Small intestine (tissue), 7 donors: Measurements from ENCODE around the gene MXD3. TPM values are rescaled to one million over a fixed set of nuclear protein-coding genes. Genes with fewer than 3 reads are reported as not detected.

Experiments used
- DNase-seq, 2 donors: peaks; one replicate each; pipeline versions ENCODE4 v3.0.0 to v3.0.0-alpha.2; 2013
- FAIRE-seq: peaks from 2 replicates; lab custom pipeline; 2012; peaks lifted over from hg19 to GRCh38; lab: Jason Lieb, UNC
- H3K27ac ChIP-seq, 3 donors: one replicate each; pipeline ENCODE4 v1.5.1; 2013; ENCODE audit warnings: low read length in 2 of 3, mild to moderate bottlenecking in 2 of 3, control low read depth in 1 of 3, inconsistent platforms in 1 of 3, low read depth in 1 of 3, moderate library complexity in 1 of 3
- H3K27me3 ChIP-seq, 3 donors: one replicate each; pipeline ENCODE4 v1.6.1; 2013; ENCODE audit warnings: low read length in 3 of 3, inconsistent platforms in 1 of 3; ENCODE audit not compliant: control insufficient read depth in 3 of 3, insufficient read depth in 3 of 3
- H3K36me3 ChIP-seq, 3 donors: one replicate each; pipeline ENCODE4 v1.6.1; 2013; ENCODE audit warnings: low read length in 3 of 3, inconsistent platforms in 1 of 3, low read depth in 1 of 3, mild to moderate bottlenecking in 1 of 3, moderate library complexity in 1 of 3; ENCODE audit not compliant: control insufficient read depth in 3 of 3, insufficient read depth in 2 of 3
- H3K4me1 ChIP-seq, 3 donors: one replicate each; pipeline ENCODE4 v1.6.1; 2013; ENCODE audit warnings: low read length in 2 of 3, inconsistent platforms in 1 of 3, low read depth in 1 of 3, mild to moderate bottlenecking in 1 of 3, moderate library complexity in 1 of 3; ENCODE audit not compliant: control insufficient read depth in 3 of 3, insufficient read depth in 2 of 3
- H3K4me3 ChIP-seq, 3 donors: one replicate each; pipeline ENCODE4 v1.5.1; 2013; ENCODE audit warnings: low read length in 3 of 3, control low read depth in 1 of 3, inconsistent platforms in 1 of 3, low read depth in 1 of 3, mild to moderate bottlenecking in 1 of 3, moderate library complexity in 1 of 3
- H3K9me3 ChIP-seq, 2 donors: one replicate each; pipeline ENCODE4 v1.6.1; 2013; ENCODE audit warnings: low read depth in 1 of 2, low read length in 1 of 2; ENCODE audit not compliant: control insufficient read depth in 2 of 2, insufficient read depth in 1 of 2
- WGBS, 3 donors: extraction: QIAGEN DNeasy Blood & Tissue Kit; methylation state at CpG; one replicate each; pipeline ENCODE4 v1.1.7; 2013; 5-methylcytosine and 5-hydroxymethylcytosine counted together
- polyA plus RNA-seq, 4 donors: library from polyadenylated mRNA; stranded (reverse) in 3 of 4; unstranded in 1 of 4; fragments of 200-250 nt in 3 of 4; fragments of 120-200 nt in 1 of 4; gene quantifications; one replicate each; pipeline versions ENCODE4 v1.2.1 to v1.2.3, GENCODE V29; 2013
- donor health status: healthy with polysubstance abuse.
- donor health status: control.
- donor health status: control.
- donor health status: Bipolar disorder and iron deficiency.
- donor health status: healthy.

MXD3 gene
- polyA plus RNA-seq, 4 donors: 11.9 to 22.9 (median 14.4) TPM

DNA sequence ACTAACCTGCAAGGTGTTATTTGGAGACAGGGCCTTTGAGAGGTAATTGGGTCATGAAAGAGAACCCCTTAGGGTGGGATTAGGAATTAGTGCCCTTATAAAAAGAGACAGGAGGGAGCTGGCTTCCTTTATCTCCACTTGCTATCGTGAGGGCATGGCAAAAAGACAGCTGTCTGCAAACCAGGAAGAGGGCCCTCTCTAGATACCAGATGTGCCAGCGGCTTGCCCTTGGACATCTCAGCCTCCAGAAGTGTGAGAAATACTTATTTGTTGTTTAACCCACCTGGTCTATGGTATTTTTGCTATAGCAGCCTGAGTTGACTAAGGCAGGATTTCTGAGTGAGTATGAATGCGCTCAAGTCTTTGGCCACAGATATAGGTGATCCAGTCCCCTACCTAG lies 45.0 kb upstream of the MXD3 start:
- H3K4me3 ChIP-seq: no peak overlapping the region
- peaks cover 0 to under 1% (median 0%) of the 10 kb centered on the region in 3 donors for H3K4me1 ChIP-seq
- DNase-seq (no peak), FAIRE-seq (no peak)
- WGBS, 3 donors: 44 to 58% (median 51%) methylated on average over 3 of the region's 3 CpGs
- H3K36me3 ChIP-seq: peaks cover 0 to 2% (median 0%) of the 10 kb centered on the region in 3 donors
- peaks cover 0 to 8% (median 0%) of the 10 kb centered on the region in 3 donors for H3K27me3 ChIP-seq
- H3K9me3 ChIP-seq: peaks cover 0 to 8% of the 10 kb centered on the region in 2 donors
- H3K27ac ChIP-seq: no peak overlapping the region

DNA sequence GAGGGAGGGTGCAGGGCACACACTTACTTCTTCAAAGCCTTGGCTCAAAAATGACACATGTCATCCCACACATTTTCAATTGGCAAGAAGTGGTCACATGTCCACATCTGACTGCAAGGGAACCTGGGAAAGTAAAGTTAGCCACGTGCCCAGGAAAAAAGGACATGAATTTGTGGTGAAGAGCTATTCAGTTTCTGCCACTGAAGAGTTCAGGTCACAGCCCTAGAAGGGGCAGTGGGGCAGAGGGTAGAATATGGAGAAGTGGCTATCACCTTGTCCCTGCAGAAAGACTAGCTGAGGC lies 44.1 kb upstream of the MXD3 start:
- Histone ChIP-seq H3K4me1 (no peaks in the 10 kb centered on the region), H3K27me3 (peaks cover 0 to 8% (median 0%) of the 10 kb centered on the region in 3 donors), H3K4me3 (no peak overlapping the region), H3K9me3 (peaks cover 0 to 8% of the 10 kb centered on the region in 2 donors), H3K27ac (no peak overlapping the region), H3K36me3 (peaks cover 0 to 2% (median 0%) of the 10 kb centered on the region in 3 donors)
- FAIRE-seq (no peak), DNase-seq (no peak)
- WGBS, 3 donors: 17 to 26% (median 24%) methylated on average over 1 of the region's 1 CpG

GRCh38 chr5:177355162-177355867 lies 43.6 kb upstream of the MXD3 start:
- no peak overlapping the region for H3K4me3 ChIP-seq
- FAIRE-seq (no peak), DNase-seq (no peak)
- peaks cover 0 to 8% (median 0%) of the 10 kb centered on the region in 3 donors for H3K27me3 ChIP-seq
- H3K9me3 ChIP-seq: peaks cover 0 to 8% of the 10 kb centered on the region in 2 donors
- 74 to 95% (median 89%) methylated on average over 1 of the region's 1 CpG for WGBS, 3 donors
- peaks cover under 1 to 5% (median 2%) of the 10 kb centered on the region in 3 donors for H3K4me1 ChIP-seq
- H3K27ac ChIP-seq: no peak overlapping the region
- H3K36me3 ChIP-seq: peaks cover 0 to 3% (median 0%) of the 10 kb centered on the region in 3 donors

DNA sequence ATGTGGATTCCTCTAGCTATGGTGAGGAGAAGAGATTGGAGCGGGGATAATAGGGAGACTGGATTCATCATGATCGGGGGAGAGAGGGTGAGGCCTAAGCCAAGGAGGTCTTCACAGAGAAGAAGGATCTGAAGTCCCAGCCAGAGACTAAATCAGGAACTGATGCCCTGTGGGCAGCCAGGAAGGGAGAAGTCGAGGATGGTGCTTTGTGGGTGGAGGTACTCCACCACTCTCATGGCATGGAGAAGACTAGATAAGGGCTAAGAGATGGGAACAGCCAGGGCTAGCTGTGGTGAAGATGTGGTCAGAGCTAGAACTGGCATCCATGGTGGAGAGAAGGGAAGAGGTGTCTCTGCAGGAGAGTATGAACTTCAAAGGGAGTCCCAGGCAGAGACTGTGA lies 43.0 kb upstream of the MXD3 start:
- no peak overlapping the region for H3K4me3 ChIP-seq
- H3K9me3 ChIP-seq: peaks cover 0 to 8% of the 10 kb centered on the region in 2 donors
- WGBS, 3 donors: 68 to 78% (median 74%) methylated on average over 3 of the region's 3 CpGs
- peaks cover 0 to 8% (median 0%) of the 10 kb centered on the region in 3 donors for H3K27me3 ChIP-seq
- no peak for FAIRE-seq
- peaks cover 7 to 9% (median 8%) of the 10 kb centered on the region in 3 donors for H3K4me1 ChIP-seq
- H3K36me3 ChIP-seq: peaks cover 0 to 9% (median 0%) of the 10 kb centered on the region in 3 donors
- H3K27ac ChIP-seq: no peak overlapping the region
- no peak for DNase-seq

DNA sequence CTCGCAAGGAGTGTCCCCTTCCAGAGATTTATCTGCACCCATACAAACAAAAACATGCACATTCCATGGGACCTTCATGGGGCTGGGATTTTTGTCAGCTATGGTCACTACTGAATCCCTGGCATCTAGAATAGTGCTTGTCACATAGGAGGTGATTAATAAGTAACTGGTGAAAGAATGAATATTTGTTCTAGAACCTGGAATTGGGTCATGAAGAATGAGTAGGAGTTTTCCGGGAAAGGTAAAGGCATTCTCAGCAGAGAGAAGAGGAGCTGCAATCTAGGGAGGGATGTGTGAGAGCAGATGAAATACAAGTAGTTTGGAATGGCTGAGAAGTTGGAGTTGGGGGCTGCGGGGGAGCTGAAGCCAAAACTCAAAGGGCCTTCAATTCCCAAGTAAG lies 42.6 kb upstream of the MXD3 start:
- no peak for FAIRE-seq

DNA sequence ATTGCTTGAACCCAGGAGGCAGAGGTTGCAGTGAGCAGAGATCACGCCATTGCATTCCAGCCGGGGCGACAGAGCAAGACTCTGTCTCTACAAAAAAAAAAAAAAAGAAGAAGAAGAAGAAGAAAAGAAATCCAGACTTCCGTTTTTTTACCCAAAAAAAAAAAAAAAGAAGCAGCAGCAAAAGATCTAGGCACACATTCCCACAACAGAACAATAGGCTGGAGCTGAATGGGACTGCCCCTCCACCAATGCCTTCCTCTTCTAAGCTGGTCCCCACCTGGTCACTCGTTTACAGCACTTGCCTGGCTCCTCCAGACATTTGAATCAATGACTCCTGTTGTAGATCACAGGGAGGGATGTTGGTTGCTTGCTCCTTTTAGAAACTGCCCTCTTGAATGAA lies 41.4 kb upstream of the MXD3 start:
- 75 to 84% (median 77%) methylated on average over 5 of the region's 5 CpGs for WGBS, 3 donors
- Histone ChIP-seq H3K36me3 (peaks cover 0 to 13% (median 0%) of the 10 kb centered on the region in 3 donors), H3K4me1 (peaks cover 9 to 12% (median 9%) of the 10 kb centered on the region in 3 donors), H3K4me3 (no peak overlapping the region), H3K9me3 (peaks cover 0 to 8% of the 10 kb centered on the region in 2 donors), H3K27ac (no peak overlapping the region), H3K27me3 (peaks cover 0 to 8% (median 0%) of the 10 kb centered on the region in 3 donors)
- FAIRE-seq: no peak
- DNase-seq: no peak

More for the DNA sequence above, 42.6 kb upstream of the MXD3 start:
- Histone ChIP-seq H3K4me3 (no peak overlapping the region), H3K27ac (no peak overlapping the region), H3K27me3 (peaks cover 0 to 8% (median 0%) of the 10 kb centered on the region in 3 donors), H3K9me3 (peaks cover 0 to 8% of the 10 kb centered on the region in 2 donors), H3K4me1 (peaks cover 9% of the 10 kb centered on the region in 3 donors), H3K36me3 (peaks cover 0 to 10% (median 0%) of the 10 kb centered on the region in 3 donors)
- 86 to 87% (median 87%) methylated on average over 3 of the region's 3 CpGs for WGBS, 3 donors
- no peak for DNase-seq

DNA sequence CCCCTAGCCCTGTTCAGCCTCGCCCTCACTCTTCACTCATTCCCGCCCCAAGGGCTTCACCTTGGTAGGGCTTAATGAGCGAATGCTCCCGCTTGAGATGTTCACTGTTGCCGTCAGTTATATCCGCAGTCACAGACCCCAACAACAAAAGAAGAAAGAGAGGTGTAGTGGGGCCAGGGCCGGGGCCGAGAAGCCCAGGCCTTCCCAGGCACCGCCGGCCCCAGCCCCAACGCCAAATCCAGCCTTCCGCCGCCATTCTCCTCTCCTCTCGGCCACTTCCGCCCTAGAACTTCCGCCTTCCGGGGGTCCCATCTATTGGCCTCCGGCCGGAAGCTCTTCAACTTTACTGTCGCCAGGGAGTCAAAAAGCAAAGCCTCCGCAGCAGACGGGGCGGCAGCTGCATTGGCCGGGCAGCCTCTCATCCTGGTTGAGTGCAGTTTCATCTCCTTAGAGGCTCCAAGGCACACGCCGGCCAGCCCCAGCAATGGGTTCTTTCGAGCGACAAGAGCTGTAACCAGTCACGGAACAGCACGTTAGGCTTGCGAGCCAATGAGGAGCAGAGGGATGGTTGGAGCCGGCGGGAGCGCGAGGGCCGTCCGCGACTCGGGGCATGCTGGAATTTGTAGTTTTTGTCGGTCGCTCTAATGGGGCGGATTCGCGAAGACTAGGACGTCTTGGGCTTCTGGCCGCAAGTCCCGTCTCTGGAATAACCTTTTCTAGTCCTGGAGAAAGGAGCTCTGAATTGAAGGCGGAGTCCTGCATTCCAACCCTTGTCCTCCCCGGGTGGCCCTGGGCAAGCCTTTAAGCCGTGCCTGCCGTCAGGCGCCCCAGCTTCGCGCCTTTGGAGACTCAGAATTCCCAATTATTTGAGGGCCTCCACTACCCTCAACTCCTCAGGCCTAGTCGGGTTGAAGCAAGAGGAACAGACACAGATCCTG lies 40.0 kb upstream of the MXD3 start, which contains the start of gene LMAN2:
LMAN2 (minus strand) TSS at position 277 of the 938 bp plus-strand sequence; CDS start at position 256, 21 bp downstream.
- Histone ChIP-seq H3K27ac (peak within 1 kb of the TSS; percentile 92 to 97 (median 94)), H3K9me3 (peaks cover 0 to 8% of the 10 kb centered on the region in 2 donors), H3K36me3 (peaks cover 0 to 17% (median 0%) of the 10 kb centered on the region in 3 donors), H3K4me3 (peak within 1 kb of the TSS; percentile 58 to 88 (median 65)), H3K4me1 (peaks cover 9 to 12% (median 9%) of the 10 kb centered on the region in 3 donors), H3K27me3 (peaks cover 0 to 8% (median 0%) of the 10 kb centered on the region in 3 donors)
- DNase-seq: peak; percentile 98
- 7 to 8% (median 8%) methylated on average over 52 to 55 of the region's 55 CpGs for WGBS, 3 donors
- FAIRE-seq: no peak
